SK-N-SH (cell line): ENCODE results near the gene SLC22A4. TPM values are rescaled to one million over a fixed set of nuclear protein-coding genes. Genes with fewer than 3 reads are reported as not detected.

Experiments
- CTCF ChIA-PET: fragments of 300-600, 350-600 bp; formaldehyde crosslinking; extraction: SDS; loops from one replicate; lab custom pipeline; 2021; lab: Yijun Ruan, JAX
- POLR2A ChIA-PET: fragments of 350-600 bp; sonication (Branson Sonifier 250); formaldehyde crosslinking; extraction: SDS; loops from one replicate; lab custom pipeline; 2020; ENCODE audit warnings: antibody characterized with exemption, inconsistent platforms; lab: Yijun Ruan, JAX
- DNase-seq: peaks from one replicate; pipeline ENCODE4 v3.0.0; 2012
- H2AFZ ChIP-seq: fragments of 200-600 bp; sonication (generic); 2 replicates; pipeline ENCODE4 v1.8.1; 2016; ENCODE audit warnings: antibody characterized with exemption, mild to moderate bottlenecking, low read depth
- H3F3A ChIP-seq: fragments of 200-600 bp; sonication (generic); replicated peaks from 2 replicates; pipeline ENCODE3; 2016; ENCODE audit warnings: antibody characterized with exemption, mild to moderate bottlenecking; ENCODE audit not compliant: insufficient read depth
- H3K27ac ChIP-seq, 2 experiments: fragments of 200-500 bp in 1 of 2; fragments of 200-600 bp in 1 of 2; sonication (Bioruptor generic) in 1 of 2; sonication (generic), shearing (Covaris generic) in 1 of 2; 2 replicates each; pipeline versions ENCODE4 v1.5.1 to v1.6.1; 2014 to 2016; ENCODE audit warnings: low read depth in 2 of 2, inconsistent platforms in 1 of 2, low read length in 1 of 2, mild to moderate bottlenecking in 1 of 2, mixed read lengths in 1 of 2
- H3K27me3 ChIP-seq: fragments of 200-600 bp; sonication (generic), shearing (Covaris generic); 2 replicates; pipeline ENCODE4 v1.6.1; 2016; ENCODE audit warnings: mixed run types; ENCODE audit not compliant: insufficient read depth
- H3K36me3 ChIP-seq, 2 experiments: fragments of 200-500 bp in 1 of 2; fragments of 200-600 bp in 1 of 2; sonication (Bioruptor generic) in 1 of 2; sonication (generic) in 1 of 2; replicated peaks in 1 of 2; 2 replicates each; pipeline versions ENCODE3 to v1.5.1; 2014 to 2016; ENCODE audit warnings: low read length in 1 of 2, mild to moderate bottlenecking in 1 of 2; ENCODE audit not compliant: insufficient read depth in 2 of 2, control insufficient read depth in 1 of 2
- H3K4me1 ChIP-seq, 2 experiments: fragments of 200-500 bp in 1 of 2; fragments of 200-600 bp in 1 of 2; sonication (Bioruptor generic) in 1 of 2; sonication (generic), shearing (Covaris generic) in 1 of 2; 2 replicates each; pipeline versions ENCODE4 v1.5.1 to v1.6.1; 2014 to 2016; ENCODE audit warnings: low read depth in 1 of 2, low read length in 1 of 2, mixed run types in 1 of 2; ENCODE audit not compliant: insufficient read depth in 2 of 2, control insufficient read depth in 1 of 2
- H3K4me2 ChIP-seq: fragments of 200-600 bp; sonication (generic), shearing (Covaris generic); 2 replicates; pipeline ENCODE4 v1.6.1; 2017; ENCODE audit warnings: mixed run types
- H3K4me3 ChIP-seq, 2 experiments: fragments of 200-500 bp in 1 of 2; fragments of 200-600 bp in 1 of 2; sonication (Bioruptor generic) in 1 of 2; sonication (generic), shearing (Covaris generic) in 1 of 2; 2 replicates each; pipeline versions ENCODE4 v1.5.1 to v1.8.1; 2014 to 2016; ENCODE audit warnings: low read depth in 2 of 2, inconsistent platforms in 1 of 2, low read length in 1 of 2, mild to moderate bottlenecking in 1 of 2, mixed read lengths in 1 of 2, moderate library complexity in 1 of 2
- H3K79me2 ChIP-seq: fragments of 200-600 bp; sonication (generic); 2 replicates; pipeline ENCODE4 v1.8.1; 2017; ENCODE audit warnings: mild to moderate bottlenecking; ENCODE audit not compliant: insufficient read depth
- H3K9ac ChIP-seq: fragments of 200-600 bp; sonication (generic); 2 replicates; pipeline ENCODE4 v1.6.1; 2017; ENCODE audit warnings: mixed run types
- H3K9me2 ChIP-seq: fragments of 200-600 bp; sonication (generic); 2 replicates; pipeline ENCODE4 v1.6.1; 2017; ENCODE audit warnings: mixed run types
- H3K9me3 ChIP-seq: fragments of 200-600 bp; sonication (generic); 2 replicates; pipeline ENCODE4 v1.6.1; 2017; ENCODE audit warnings: mixed run types, mild to moderate bottlenecking, moderate library complexity
- H4K20me1 ChIP-seq: fragments of 200-600 bp; sonication (generic); 2 replicates; pipeline ENCODE4 v1.6.1; 2017; ENCODE audit warnings: mild to moderate bottlenecking, mixed run types; ENCODE audit not compliant: insufficient read depth
- ELF1 ChIP-seq: IDR thresholded peaks from 2 replicates; pipeline ENCODE4 v1.4.0; 2012
- EP300 ChIP-seq, 2 experiments: IDR thresholded peaks; 2 replicates each; pipeline versions ENCODE4 v1.4.0 to v1.6.1; 2012; ENCODE audit warnings: borderline replicate concordance in 1 of 2, low read depth in 1 of 2, low read length in 1 of 2
- EZH2phosphoT487 ChIP-seq: fragments of 200-600 bp; sonication (generic); IDR thresholded peaks from 2 replicates; pipeline ENCODE4 v1.6.1; 2017; ENCODE audit warnings: low read depth, mixed run types, mild to moderate bottlenecking, antibody characterized with exemption, moderate library complexity, borderline replicate concordance
- FOXM1 ChIP-seq: IDR thresholded peaks from 2 replicates; pipeline ENCODE4 v1.4.0; 2012; ENCODE audit warnings: low read depth, mild to moderate bottlenecking
- GABPA ChIP-seq: IDR thresholded peaks from 2 replicates; pipeline ENCODE4 v1.4.0; 2012; ENCODE audit warnings: low read depth, mild to moderate bottlenecking
- JUND ChIP-seq: IDR thresholded peaks from 2 replicates; pipeline ENCODE4 v1.4.0; 2012
- NRF1 ChIP-seq: IDR thresholded peaks from 2 replicates; pipeline ENCODE4 v1.6.1; 2012; ENCODE audit warnings: low read depth, mild to moderate bottlenecking, low read length
- RFX5 ChIP-seq: IDR thresholded peaks from 2 replicates; pipeline ENCODE4 v1.6.1; 2012; ENCODE audit warnings: mild to moderate bottlenecking, improper control_type of control experiment, low read length
- SMC3 ChIP-seq: IDR thresholded peaks from 2 replicates; pipeline ENCODE4 v1.6.1; 2012; ENCODE audit warnings: low read depth, low read length, improper control_type of control experiment
- TAF1 ChIP-seq: IDR thresholded peaks from 2 replicates; pipeline ENCODE4 v1.6.1; 2012; ENCODE audit warnings: low read depth, mild to moderate bottlenecking, low read length, moderate library complexity, borderline replicate concordance
- YY1 ChIP-seq: IDR thresholded peaks from 2 replicates; pipeline ENCODE4 v1.4.0; 2012; ENCODE audit warnings: low read depth, mild to moderate bottlenecking
- WGBS: methylation state at CpG from one replicate; pipeline ENCODE4 v1.1.6; 2017; ENCODE audit warnings: low lambda C conversion rate; 5-methylcytosine and 5-hydroxymethylcytosine counted together
- polyA plus RNA-seq, 3 experiments: library from polyadenylated mRNA; depleted of rRNA; stranded (reverse); fragments of >200 nt; gene quantifications; 2 replicates each; pipeline ENCODE4 v1.2.3, GENCODE V29; 2012
- TF ChIP-seq, protein P1 (sequence below): IDR thresholded peaks from 2 replicates; pipeline ENCODE4 v1.4.0; 2012; ENCODE audit warnings: low read depth, borderline replicate concordance
- TF ChIP-seq, protein P2 (sequence below): fragments of 150-350 bp; IDR thresholded peaks from 2 replicates; pipeline ENCODE4 v1.6.1; 2016; ENCODE audit warnings: mild to moderate bottlenecking, low read depth, low read length

Gene SLC22A4
- polyA plus RNA-seq, 1 of the 3 experiments (the other 2 are of a cell fraction), result 3.3 TPM

DNA sequence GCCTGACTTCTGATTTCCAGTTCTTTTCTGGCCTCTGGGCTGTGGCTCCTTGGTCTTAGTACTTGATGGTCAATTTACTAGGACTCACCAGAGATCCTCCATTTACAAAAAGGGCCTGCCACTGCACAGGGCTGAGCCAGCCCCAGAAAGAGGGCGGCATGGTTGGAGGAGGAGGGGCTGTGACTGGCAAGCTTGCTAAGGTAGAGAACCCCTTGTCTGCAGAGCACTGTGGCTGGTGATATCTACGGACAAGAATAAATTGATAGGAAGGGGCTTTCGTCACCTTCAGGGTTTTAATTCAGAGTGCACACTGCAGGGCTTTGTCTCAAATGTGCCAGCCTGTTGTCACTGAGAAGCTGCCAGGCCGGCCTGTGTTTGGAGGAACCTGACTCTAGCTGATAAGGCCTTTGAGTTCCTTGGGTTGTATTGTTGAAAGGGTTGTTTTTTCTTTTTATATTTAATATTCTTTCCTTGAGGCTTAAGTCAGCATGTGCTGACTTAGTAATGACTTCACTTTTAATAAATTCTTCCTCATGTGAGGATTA lies 90.4 kb downstream of the SLC22A4 start:
- Histone ChIP-seq H3K9me3 (no peaks in the 10 kb centered on the region), H3K79me2 (no peaks in the 10 kb centered on the region), H3K27me3 (no peaks in the 10 kb centered on the region), H3F3A (peaks cover 18% of the 10 kb centered on the region), H3K36me3 (peaks cover 0 to 14% of the 10 kb centered on the region in 2 experiments), H3K4me1 (peaks cover 22 to 23% of the 10 kb centered on the region in 2 experiments), H3K4me2 (no peak overlapping the region), H3K9ac (no peak overlapping the region), H2AFZ (no peak overlapping the region), H3K4me3 (no peak overlapping the region), H3K9me2 (no peaks in the 10 kb centered on the region), H4K20me1 (no peaks in the 10 kb centered on the region), H3K27ac (no peak overlapping the region)
- 76% methylated on average over 3 of the region's 4 CpGs for WGBS
- POLR2A ChIA-PET, result no interaction called here
- CTCF ChIA-PET, result interaction anchor here (0.8 to 10.3 kb wide), 9 partner anchors 8 to 142 kb away, joined by 3 to 189 read pairs (median 4); no protein-coding TSS in a partner anchor
- TF ChIP-seq NRF1, result no peak
- TF ChIP-seq FOXM1, result no peak
- no peak for TF ChIP-seq ELF1
- TF ChIP-seq, protein P1, sequence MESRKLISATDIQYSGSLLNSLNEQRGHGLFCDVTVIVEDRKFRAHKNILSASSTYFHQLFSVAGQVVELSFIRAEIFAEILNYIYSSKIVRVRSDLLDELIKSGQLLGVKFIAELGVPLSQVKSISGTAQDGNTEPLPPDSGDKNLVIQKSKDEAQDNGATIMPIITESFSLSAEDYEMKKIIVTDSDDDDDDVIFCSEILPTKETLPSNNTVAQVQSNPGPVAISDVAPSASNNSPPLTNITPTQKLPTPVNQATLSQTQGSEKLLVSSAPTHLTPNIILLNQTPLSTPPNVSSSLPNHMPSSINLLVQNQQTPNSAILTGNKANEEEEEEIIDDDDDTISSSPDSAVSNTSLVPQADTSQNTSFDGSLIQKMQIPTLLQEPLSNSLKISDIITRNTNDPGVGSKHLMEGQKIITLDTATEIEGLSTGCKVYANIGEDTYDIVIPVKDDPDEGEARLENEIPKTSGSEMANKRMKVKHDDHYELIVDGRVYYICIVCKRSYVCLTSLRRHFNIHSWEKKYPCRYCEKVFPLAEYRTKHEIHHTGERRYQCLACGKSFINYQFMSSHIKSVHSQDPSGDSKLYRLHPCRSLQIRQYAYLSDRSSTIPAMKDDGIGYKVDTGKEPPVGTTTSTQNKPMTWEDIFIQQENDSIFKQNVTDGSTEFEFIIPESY, result no peak
- TF ChIP-seq SMC3, result no peak
- TF ChIP-seq EZH2phosphoT487, result no peak
- no peak for TF ChIP-seq GABPA
- TF ChIP-seq TAF1, result no peak
- TF ChIP-seq JUND, result no peak
- TF ChIP-seq EP300 (IDR thresholded peaks at IDR 0.05; ENCODE audit: borderline replicate concordance in 1 of 2, low read depth in 1 of 2, low read length in 1 of 2), result no peak
- TF ChIP-seq RFX5, result no peak
- TF ChIP-seq, protein P2, sequence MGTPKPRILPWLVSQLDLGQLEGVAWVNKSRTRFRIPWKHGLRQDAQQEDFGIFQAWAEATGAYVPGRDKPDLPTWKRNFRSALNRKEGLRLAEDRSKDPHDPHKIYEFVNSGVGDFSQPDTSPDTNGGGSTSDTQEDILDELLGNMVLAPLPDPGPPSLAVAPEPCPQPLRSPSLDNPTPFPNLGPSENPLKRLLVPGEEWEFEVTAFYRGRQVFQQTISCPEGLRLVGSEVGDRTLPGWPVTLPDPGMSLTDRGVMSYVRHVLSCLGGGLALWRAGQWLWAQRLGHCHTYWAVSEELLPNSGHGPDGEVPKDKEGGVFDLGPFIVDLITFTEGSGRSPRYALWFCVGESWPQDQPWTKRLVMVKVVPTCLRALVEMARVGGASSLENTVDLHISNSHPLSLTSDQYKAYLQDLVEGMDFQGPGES, result no peak
- TF ChIP-seq YY1, result no peak
- DNase-seq, result no peak
